ENCODE measurements around the gene LRP11.
A peak's percentile ranks its signal among the peaks of the same experiment; 100 is the strongest.
"Not testable (repeated sequence)": the region's sequence is repeated elsewhere in the genome, so short reads cannot be mapped to it uniquely, and the experiment has no call there.

The LRP11 gene

DNA sequence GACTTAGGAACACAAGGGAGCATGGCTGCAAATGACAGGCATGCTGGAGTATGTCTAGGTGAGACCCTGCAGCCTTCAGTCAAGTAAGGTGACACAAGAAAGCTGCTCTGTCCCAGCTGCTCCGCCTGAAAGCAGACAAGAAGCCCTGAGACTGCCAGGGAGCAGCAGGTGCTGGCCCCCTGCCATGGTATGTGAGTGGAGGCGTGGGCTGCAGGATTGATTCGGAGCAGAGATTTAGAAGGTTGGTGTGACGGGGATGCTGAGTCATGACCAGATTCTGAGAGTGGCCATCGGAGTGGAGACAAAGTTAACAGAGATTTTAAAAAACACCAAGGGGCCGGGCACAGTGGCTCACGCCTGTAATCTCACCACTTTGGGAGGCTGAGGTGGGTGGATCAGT is 17.8 kb downstream of the LRP11 start:
- DNase-seq = no peak

DNA sequence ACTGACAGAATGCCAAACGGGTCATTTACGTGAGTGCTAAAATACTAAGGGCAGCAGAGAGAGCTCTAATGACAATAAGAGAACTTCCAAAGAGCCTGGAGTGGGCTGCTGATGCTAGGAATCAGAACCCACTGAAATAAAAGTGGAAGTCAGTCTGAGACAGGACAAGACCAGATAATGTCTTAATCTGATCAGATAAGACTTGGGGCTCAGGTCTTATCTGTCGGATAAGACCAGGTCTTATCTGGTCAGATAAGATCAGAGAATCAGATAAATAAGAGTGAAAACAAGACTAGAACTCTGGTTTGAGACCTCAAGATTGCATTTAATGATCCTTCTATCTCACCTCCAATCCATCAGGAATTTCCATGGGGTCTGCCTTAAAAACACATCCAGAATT is 18.6 kb downstream of the LRP11 start:
- no peak for DNase-seq

DNA sequence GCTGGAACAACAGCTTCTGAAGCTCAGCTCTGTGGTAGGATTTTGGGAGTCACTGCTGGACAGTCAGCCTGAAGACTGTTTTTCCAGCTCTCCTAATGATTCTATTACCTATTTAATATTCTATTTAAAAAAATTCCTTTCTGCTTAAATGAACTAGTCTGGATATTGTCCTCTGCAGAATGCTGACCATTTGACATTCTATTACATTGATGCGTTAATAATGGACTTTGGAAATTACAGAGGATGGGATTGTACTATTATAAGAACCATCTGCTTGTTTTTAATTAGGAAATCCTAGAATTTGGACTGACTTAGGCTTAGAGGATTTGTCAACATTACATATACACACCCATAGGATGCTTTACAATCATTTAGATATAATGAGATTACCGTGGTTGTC is 19.7 kb downstream of the LRP11 start:
- no peak for DNase-seq

DNA sequence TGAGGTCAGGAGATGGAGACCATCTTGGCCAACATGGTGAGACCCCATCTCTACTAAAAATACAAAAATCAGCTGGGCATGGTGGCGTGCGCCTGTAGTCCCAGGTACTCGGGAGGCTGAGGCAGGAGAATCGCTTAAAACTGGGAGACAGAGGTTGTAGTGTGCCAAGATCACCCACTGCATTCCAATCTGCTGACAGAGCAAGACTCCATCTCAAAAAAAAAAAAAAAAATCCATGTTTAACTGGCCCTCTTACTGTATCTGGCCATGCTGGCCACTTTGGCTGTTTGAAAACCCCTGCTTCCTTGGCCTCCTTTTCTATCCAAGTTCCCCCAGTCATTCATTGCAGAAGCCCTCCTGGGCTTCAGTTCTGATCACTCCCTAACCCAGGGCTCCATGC is 20.1 kb downstream of the LRP11 start:
- DNase-seq = not testable (repeated sequence)

DNA sequence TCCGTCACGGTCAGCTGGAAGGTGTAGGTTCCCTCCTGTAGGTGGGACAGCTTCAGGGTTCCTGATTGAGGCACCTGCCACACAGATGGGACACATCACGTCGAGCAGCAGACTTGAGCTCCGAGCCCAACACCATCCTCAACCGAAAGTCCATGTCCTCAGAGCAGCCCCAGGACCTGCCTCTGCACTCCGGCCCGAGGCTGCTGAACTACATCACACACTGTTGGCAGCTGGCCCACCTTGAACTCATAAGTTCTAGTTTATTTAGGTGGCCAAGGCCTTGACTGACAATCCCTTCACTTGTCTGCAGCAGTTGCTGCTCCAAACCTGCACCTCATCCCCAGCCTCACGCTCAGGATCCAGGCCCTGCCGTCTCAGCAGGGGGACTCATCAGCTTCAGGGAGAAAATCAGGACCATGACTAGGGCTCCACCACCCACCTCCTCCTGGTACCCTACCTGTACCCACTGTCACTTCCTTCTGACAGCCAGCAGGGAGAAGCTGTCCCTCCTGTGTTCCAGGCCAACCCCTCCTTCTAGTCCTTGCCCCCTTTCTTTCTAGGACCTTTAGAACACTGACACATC is 21.0 kb downstream of the LRP11 start:
- DNase-seq = no peak

DNA sequence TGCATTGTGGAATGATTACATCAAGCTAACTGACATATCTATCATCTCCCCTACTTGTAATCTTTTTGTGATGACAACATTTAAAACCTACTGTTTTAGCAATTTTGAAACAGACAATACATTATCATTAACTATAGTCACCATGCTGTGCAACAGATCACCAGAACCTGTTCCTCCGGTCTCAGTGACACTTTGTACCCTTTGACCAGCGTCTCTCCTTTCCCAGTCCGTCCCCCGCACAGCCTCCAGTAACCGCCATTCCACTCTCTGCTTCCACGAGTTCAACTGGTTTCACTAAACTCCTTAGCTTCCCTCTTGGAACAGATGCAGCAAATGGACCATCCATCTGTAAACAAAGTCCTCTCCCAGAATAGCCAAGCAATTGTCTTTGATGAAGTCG is 21.8 kb downstream of the LRP11 start:
- no peak for DNase-seq

DNA sequence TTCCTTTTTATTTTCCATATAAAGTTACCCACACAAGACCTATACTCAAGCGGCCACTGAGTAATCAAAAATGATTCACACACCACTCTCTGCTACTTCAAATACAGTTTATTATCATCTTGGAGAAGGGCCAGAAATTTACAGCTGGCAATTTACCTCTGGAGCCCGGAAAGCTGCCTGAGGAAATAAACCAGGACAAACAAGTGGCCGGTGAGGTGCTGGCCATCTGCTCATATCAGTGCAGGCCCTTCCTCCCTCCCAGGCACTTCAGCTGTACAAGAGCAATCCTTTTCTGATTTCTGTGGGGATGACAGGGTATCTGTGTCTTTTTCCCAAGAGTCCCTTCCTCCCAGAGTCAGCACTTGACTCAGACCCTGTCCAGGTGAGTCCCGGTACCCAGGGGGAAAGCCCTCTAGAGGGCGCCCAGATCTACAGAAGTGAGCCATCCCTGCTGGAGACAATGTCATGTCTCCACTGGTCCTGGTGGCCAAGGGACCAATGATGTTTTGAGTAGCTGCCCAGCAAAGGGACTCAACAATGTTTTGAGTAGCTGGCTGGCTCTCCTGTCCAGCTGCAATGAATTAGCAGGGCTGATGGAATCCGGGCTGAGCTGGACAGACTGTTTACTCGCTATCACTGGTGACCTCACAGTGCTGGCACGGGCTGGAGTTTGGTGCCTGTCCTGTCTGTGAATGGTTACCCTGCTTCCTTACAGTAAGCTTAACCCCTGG is 23.6 kb downstream of the LRP11 start:
- DNase-seq = peak; percentile 9

DNA sequence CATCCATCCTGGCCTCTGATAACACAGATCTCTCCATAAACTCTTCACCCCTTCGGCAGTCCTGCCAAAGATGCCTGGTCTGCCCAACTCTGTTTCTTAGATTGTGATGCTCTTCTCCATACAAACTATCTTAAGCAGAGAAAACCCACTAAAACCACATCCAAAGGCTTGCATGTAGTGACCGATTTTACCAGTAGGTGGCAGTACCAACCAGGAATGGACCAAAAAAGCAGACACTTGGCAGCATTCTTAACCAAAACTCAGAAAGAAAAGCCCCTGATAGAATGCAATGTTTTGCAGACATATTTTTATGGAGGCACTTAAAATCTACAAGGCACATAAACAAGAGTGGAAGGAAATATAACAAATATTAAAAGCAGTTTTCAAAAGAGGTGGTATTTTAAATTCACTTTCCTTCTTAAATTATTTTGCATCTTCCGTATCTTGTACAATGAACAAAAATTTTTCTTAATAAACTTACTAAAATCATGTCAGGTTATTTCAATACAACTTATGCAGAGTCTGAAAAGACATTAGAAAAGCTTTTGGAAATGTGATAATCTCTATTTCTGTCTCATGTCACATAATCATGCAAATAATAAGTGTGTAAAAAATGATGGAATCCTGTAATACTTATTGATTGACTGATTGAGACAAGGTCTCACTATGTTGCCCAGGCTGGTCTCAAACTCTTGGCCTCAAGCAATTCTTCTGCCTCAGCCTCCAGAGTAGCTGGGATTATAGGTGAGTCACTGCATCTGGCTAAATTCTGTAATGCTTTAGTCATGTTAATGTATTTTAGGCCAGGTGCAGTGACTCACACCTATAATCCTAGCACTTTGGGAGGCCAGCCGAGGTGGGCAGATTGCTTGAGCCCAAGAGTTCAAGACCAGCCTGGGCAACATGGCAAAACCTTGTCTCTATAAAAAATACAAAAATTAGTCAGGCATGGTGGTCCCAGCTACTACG is 29.4 kb downstream of the LRP11 start:
- DNase-seq = peak; percentile 77

DNA sequence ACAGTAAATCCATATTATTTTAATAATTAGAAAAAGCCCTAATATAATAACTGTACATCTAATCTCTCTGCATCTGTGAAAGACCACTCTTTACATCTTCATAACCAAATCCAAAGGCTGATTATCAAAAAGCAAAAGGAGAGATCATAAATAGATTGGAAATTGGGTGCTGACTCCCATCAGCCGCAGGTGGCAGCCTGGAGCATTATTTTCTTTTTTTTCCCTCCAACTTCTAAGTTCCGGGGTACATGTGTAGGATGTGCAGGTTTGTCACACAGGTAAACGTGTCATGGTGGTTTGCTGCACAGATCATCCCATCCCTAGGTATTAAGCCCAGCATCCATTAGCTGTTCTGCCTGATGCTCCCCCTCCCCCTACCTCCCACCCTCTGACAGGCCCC is 30.5 kb downstream of the LRP11 start:
- DNase-seq = no peak

DNA sequence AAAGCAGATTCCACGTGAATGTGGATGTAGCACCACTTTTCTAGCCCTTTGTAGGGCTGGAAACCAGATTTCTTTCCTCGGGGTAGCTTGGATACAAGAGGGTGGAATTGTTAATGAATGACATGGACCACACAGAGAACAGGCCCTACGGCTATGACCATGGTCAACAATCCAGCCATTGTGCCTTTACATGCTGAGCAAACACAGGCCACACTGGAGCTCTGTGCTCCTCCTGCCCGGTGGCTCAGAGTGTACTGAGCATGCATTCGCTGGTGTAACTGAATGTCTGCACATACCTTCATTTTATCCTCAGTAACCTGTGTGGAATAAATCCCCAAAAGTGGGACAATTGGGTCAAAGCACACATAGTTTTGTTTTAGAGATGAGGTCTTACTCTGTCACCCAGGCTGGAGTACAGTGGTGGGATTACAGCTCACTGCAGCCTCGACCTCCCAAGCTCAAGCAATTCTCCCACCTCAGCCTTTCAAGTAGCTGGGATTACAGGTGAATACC is 32.8 kb downstream of the LRP11 start:
- DNase-seq = no peak

DNA sequence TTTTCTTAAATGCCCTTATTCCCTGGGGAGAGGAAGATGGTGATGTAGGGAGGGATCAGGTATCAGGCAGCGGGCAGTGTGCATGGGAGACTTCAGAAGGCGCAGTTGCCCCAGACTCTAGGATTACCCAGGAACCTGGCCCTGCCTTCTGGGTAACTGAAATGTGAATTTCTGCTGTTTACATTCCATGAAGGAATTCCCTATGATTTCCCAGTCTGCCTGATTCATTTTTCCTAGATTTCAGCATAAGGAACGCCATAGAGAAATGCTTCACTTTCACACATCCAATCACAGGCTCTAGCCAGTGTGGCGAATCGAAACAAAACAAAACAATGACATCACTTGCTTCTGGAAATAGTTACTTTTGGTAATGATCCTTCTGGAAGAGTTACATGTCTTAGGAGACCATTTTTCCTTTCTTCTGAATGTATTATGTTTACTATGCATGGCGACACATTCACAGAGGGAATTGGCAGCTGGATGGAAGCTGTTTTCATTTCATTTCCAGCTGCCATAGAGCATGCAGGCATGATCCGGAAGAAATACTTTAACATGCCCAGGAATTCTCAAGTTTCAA is 33.3 kb downstream of the LRP11 start:
- no peak for DNase-seq

DNA sequence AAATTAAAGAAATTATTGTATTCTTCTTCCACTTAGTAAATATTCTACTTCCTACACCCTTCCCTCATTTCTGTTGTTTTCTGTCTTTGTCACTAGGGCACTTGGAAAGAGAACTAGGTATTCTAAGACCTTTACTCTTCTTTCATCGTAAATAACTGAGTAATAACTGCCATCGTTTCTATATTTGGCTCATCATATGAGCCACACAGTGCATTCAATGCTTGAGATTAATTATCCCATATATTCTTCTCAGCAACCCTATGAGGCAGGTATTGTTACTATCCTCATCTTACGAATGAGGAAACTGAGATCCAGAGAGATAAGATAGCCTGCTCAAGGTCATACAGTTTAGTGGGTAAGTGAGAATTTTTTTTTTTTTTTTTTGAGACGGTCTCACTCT is 38.9 kb downstream of the LRP11 start:
- no peak for DNase-seq

DNA sequence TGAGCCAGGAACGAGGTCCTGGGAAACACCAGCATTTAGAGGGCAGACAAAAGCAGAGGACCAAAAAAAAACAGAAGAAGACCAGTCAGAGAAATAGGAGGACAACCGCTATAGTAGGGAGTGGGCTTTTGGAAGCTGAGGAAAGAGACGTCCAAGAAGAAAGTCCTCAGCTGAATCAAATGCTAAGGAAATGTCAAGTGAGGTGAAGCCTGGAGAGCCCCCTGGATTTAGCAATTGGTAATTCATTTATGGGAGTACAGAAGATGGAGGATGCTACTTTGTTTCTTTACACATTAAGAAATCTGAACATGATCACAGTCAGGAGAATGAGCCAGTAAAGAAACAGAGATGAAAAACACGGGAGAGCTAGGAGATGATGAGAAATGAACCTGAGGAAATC is 41.1 kb downstream of the LRP11 start:
- no peak for DNase-seq

DNA sequence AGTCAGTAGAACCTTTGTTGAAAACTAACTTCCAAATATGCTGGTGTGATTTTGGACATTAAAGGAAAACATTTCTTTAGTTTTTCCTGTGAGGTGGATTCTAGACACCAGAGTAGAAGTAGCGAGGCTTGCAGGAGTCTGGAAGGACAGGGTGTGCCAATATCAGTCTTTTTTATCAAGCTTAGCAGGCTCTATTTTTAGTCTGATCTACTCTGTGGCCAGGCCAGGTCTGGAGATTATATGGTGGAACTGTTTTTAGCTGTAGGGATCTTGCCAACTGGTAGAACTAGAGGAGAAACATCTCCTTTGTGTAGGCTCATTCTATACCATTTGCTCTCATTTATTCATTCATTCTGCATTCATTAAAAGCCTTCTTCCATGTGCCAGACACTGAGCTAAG is 42.7 kb downstream of the LRP11 start:
- DNase-seq = no peak

DNA sequence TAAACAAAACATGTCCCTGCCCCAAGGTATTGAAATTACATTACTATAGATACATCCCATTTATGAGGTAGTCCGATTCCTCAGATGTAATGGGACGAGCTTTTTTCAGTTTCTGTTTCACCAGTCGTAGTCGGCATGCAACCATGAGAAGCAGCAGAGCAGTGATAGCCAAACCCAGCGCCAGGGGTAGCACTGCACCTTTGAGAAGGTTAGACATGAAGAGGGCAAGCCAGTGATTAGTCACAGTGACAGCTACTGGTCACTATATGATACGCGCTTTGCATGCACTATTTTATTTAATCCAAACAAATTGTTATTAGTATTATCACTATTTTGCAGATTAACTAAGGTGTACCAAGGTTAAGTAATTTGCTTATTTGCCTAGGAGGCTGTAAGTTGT is 43.7 kb downstream of the LRP11 start:
- no peak for DNase-seq

DNA sequence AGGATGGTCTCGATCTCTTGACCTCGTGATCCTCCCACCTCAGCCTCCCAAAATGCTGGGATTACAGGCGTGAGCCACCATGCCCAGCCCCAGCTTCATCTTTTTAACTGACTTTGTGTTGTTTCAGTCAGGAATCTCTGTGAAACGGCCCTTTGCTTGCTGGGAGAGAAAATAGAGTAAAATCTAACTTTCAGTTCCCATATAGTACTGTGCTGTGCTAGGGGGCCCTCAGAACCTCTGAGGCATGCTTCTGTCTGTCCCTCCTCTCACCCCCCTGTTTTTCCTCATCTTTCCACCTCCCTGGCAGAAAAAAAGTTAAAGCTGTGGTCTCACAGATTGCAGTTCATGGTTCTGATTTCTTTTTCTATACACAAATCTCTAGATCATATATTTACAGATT is 48.4 kb downstream of the LRP11 start:
- DNase-seq = no peak

DNA sequence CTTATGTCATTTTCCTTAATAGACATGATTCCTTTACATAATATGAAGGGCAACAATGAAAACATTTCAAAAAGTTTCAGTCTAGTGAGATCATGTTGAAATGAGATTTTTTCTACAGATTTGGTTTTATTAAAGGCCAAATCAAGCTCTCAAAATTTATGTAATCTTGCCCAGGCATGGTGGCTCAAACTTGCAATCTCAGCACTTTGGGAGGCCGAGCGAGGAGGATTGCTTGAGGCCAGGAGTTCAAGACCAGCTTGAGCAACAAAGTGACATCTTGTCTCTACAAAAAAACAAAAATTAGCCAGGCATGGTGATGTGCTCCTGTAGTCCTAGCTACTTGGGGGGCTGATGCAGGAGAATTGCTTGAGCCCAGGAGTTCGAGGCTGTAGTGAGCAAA is 50.8 kb downstream of the LRP11 start:
- no peak for DNase-seq

DNA sequence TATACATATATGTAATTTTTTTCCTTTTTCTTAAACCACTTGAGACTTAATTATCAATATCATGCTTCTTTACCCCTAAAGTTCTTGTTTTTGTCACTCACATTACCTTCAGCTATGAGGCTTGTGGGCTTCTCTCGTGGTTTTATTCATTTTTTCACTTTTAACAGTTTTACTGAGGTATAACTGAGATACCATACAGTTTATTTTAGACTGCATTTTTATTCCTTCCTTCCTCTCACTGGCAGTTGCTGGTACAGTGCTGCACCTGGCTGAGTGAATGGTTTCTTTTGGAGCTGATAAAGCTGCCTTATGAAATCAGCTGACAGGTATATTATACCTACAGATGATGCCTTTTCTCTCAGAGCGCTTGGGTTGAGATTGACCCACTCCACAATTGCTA is 54.4 kb downstream of the LRP11 start:
- no peak for DNase-seq

DNA sequence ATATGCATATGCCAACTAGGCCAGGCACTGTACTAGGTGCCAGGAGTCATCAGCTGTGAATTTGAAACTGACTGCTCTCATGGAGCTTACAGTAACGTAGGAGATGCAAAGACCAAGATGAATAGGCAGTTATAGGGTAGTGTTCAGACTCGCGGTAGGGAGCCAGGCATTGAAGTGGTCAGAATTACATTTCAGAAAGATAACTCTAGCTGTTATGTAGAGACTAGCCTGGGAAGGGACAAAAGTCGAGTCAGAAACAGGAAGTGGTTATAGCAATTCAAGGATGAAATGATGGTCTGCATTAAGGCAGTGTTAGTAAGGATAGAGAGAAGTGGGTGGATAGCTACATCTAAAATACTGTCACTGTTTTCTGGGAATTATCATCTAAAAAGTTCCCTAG is 58.0 kb downstream of the LRP11 start:
- DNase-seq = no peak

DNA sequence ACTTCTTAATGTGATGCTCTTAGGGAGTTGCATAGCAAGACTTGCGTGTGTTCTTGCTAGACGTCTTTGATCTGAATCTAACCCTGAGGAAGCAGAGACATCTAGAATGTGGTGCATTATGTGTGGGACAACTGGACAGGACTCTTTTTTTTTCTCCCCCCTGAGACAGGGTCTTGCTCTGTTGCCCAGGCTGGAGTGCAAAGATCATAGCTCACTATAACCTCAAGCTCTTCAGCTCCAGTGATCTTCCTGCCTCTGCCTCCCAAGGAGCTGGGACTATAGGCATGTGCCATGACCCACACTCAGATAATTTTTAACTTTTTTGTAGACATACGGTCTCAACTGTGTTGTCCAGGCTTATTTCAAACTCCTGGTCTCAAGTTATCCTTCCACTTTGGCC is 80.6 kb downstream of the LRP11 start:
- DNase-seq = no peak

DNA sequence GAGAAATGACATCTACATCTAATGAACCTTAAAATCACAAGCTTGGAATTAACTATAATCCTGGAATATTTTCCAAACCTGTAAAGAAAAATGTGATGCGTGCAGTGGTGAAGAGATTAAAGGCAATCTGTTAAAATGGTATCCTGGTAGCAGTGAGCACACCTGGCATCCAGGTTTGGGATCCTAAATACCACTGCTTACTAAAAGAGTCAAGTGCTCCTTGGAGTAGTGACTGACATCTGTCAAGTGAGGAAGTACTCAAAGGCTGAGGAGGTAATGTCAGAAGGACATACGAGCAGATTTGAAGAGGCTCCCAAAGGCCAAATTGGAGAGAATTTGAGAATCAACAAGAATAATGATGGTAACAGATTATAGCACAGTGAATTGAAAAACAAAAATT is 81.8 kb downstream of the LRP11 start:
- no peak for DNase-seq

DNA sequence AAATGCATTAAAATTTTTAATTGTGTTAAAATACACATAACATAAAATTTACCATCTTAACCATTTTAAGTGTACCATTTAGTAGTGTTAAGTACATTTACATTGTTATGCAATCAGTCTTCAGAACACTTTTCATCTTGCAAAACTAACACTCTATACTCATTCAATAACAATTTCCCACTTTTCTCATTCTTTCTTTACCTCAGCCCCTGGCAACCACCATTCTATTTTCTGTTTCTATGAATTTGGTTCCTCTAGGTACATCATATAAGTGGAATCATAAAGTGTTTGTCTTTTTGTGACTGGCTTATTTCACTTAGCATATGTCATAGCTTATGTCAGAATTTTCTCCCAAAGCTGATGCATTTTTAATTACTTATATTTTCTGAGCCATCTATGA is 82.4 kb downstream of the LRP11 start:
- no peak for DNase-seq

DNA sequence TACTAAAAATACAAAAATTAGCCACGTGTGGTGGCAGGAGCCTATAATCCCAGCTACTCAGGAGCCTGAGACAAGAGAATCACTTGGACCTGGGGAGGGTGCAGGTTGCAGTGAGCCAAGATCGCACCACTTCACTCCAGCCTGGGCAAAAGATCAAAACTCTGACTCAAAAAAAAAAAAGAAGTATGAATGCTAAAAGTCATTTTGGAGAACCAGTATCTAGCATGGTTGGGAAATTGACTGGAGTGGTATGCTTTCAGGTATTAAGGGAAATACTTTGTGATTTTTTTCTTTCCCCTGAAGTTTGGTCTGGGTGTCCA is 84.6 kb downstream of the LRP11 start:
- DNase-seq = no peak

DNA sequence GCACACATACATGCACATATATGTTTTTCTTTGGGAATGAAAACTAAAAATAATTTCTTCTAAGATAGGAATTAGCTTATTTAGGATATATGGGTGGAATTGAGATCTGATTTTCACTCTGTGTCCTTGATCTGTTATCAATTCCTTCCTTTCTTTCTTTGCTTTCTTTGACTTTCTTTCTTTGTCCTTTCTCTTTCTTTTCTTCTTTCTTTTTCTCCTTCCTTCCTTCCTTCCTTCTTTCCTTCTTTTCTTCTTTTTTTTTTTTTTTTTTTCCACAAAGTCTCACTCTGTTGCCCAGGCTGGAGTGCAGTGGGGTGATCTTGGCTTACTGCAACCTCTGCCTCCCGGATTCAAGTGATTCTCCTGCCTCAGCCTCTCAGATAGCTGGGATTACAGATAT is 86.5 kb downstream of the LRP11 start:
- DNase-seq = no peak

Measured in activated T-cell treated with anti-CD3 and anti-CD28 coated beads for 4 hours (primary cell).